ENCODE data around the gene FETUB. TPM values are rescaled to one million over a fixed set of nuclear protein-coding genes. Genes with fewer than 3 reads are reported as not detected.

Gene FETUB
- total RNA-seq, 2 experiments from 2014 or later, result not detected

- Mint-ChIP-seq H3K27me3 (peaks cover 22% of the 10 kb centered on the region), H3K27ac (no peak overlapping the region), H3K9me3 (no peaks in the 10 kb centered on the region), H3K4me3 (peak overlapping the region; percentile 6), H3K36me3 (no peaks in the 10 kb centered on the region), H3K4me1 (ENCODE audit: low read depth) (peaks cover 20% of the 10 kb centered on the region)
- ChIA-PET CTCF (interaction anchor here (0.6 to 6.3 kb wide), 53 partner anchors 10 to 1131 kb away, joined by 3 to 159 read pairs (median 5); partner anchors contain the start of genes DNAJB11, EIF4A2, RPL39L and TBCCD1), POLR2A (interaction anchor here (1.5 to 2.1 kb wide), 2 partner anchors 45 to 158 kb away, joined by 4 to 12 read pairs; partner anchors contain the start of gene DNAJB11)
- intact Hi-C loops (cut with micrococcal nuclease), result loop anchor here (1.0 to 10.0 kb wide), 3 partner anchors 169 to 358 kb away; no protein-coding TSS in a partner anchor
- DNase-seq, result peak; percentile 86
Measured at GRCh38 chr3:186614597-186615483, 25.4 kb upstream of the FETUB start.

GRCh38 chr3:186616299-186616617 lies 23.9 kb upstream of the FETUB start:
- Mint-ChIP-seq H3K9me3 (no peaks in the 10 kb centered on the region), H3K36me3 (no peaks in the 10 kb centered on the region), H3K4me3 (no peak overlapping the region), H3K4me1 (ENCODE audit: low read depth) (peaks cover 20% of the 10 kb centered on the region), H3K27me3 (peaks cover 22% of the 10 kb centered on the region), H3K27ac (peak overlapping the region; percentile 70)
- ChIA-PET POLR2A (interaction anchor here (1.0 to 2.6 kb wide), 3 partner anchors 28 to 168 kb away, joined by 3 to 22 read pairs (median 4); partner anchors contain the start of gene EIF4A2), CTCF (interaction anchor here (0.6 to 6.3 kb wide), 57 partner anchors 8 to 1085 kb away, joined by 3 to 159 read pairs (median 6); partner anchors contain the start of genes DNAJB11, EIF4A2, RPL39L and TBCCD1)
- intact Hi-C loops (cut with micrococcal nuclease), result loop anchor here (2.0 to 10.0 kb wide), 6 partner anchors 25 to 639 kb away; partner anchors contain the start of gene DNAJB11
- DNase-seq, result no peak

- Mint-ChIP-seq H3K9me3 (no peaks in the 10 kb centered on the region), H3K4me1 (ENCODE audit: low read depth) (peaks cover 20% of the 10 kb centered on the region), H3K36me3 (no peaks in the 10 kb centered on the region), H3K4me3 (peak overlapping the region; percentile 62), H3K27me3 (peaks cover 24% of the 10 kb centered on the region), H3K27ac (peak overlapping the region; percentile 70)
- ChIA-PET CTCF (interaction anchor here (0.6 to 6.3 kb wide), 76 partner anchors 9 to 1062 kb away, joined by 3 to 159 read pairs (median 4); partner anchors contain the start of genes DNAJB11, EIF4A2, RPL39L and TBCCD1), POLR2A (interaction anchor here (0.6 to 2.6 kb wide), 9 partner anchors 15 to 679 kb away, joined by 3 to 22 read pairs (median 3); partner anchors contain the start of genes EIF4A2 and TRA2B)
- peak; percentile 95 for DNase-seq
- intact Hi-C loops (cut with micrococcal nuclease), result loop anchor here (1.0 to 10.0 kb wide), 8 partner anchors 26 to 640 kb away; partner anchors contain the start of gene DNAJB11
Measured at GRCh38 chr3:186617036-186617946, 22.9 kb upstream of the FETUB start.

- Mint-ChIP-seq H3K4me3 (no peak overlapping the region), H3K27me3 (peaks cover 30% of the 10 kb centered on the region), H3K9me3 (no peaks in the 10 kb centered on the region), H3K27ac (no peak overlapping the region), H3K36me3 (no peaks in the 10 kb centered on the region), H3K4me1 (ENCODE audit: low read depth) (peaks cover 20% of the 10 kb centered on the region)
- POLR2A ChIA-PET, result interaction anchor here (2.6 kb wide), 1 partner anchor 165 kb away, joined by 22 read pairs; the partner anchor contains the start of gene EIF4A2
- DNase-seq, result no peak
- CTCF ChIA-PET, result interaction anchor here (0.5 to 6.3 kb wide), 10 partner anchors 10 to 675 kb away, joined by 3 to 159 read pairs (median 15); partner anchors contain the start of genes DNAJB11 and TBCCD1
- intact Hi-C loops (cut with micrococcal nuclease), result loop anchor here (5.0 to 10.0 kb wide), 2 partner anchors 204 to 361 kb away; no protein-coding TSS in a partner anchor
Measured at GRCh38 chr3:186618318-186618938, 21.8 kb upstream of the FETUB start.

GRCh38 chr3:186619787-186620212 lies 20.4 kb upstream of the FETUB start:
- H3K4me3 Mint-ChIP-seq, result no peak overlapping the region
- H3K27ac Mint-ChIP-seq, result no peak overlapping the region
- intact Hi-C loops (cut with micrococcal nuclease), result loop anchor here (5.0 to 10.0 kb wide), 2 partner anchors 205 to 362 kb away; no protein-coding TSS in a partner anchor
- no peaks in the 10 kb centered on the region for H3K36me3 Mint-ChIP-seq
- peaks cover 26% of the 10 kb centered on the region for H3K27me3 Mint-ChIP-seq
- peaks cover 14% of the 10 kb centered on the region for H3K4me1 Mint-ChIP-seq (ENCODE audit: low read depth)
- no peak for DNase-seq
- ChIA-PET CTCF (no interaction called here), POLR2A (no interaction called here)
- H3K9me3 Mint-ChIP-seq, result no peaks in the 10 kb centered on the region

GRCh38 chr3:186620213-186621092 lies 19.7 kb upstream of the FETUB start:
- no peak overlapping the region for H3K4me3 Mint-ChIP-seq
- intact Hi-C loops (cut with micrococcal nuclease), result no loop called here
- POLR2A ChIA-PET, result no interaction called here
- H3K36me3 Mint-ChIP-seq, result no peaks in the 10 kb centered on the region
- no peak overlapping the region for H3K27ac Mint-ChIP-seq
- CTCF ChIA-PET, result no interaction called here
- peaks cover 24% of the 10 kb centered on the region for H3K27me3 Mint-ChIP-seq
- peaks cover 12% of the 10 kb centered on the region for H3K4me1 Mint-ChIP-seq (ENCODE audit: low read depth)
- no peak for DNase-seq
- H3K9me3 Mint-ChIP-seq, result no peaks in the 10 kb centered on the region

- Mint-ChIP-seq H3K27ac (no peak overlapping the region), H3K36me3 (no peaks in the 10 kb centered on the region), H3K27me3 (peaks cover 24% of the 10 kb centered on the region), H3K4me1 (ENCODE audit: low read depth) (peaks cover 2% of the 10 kb centered on the region), H3K9me3 (no peaks in the 10 kb centered on the region), H3K4me3 (no peak overlapping the region)
- DNase-seq, result no peak
- POLR2A ChIA-PET, result no interaction called here
- CTCF ChIA-PET, result interaction anchor here (5.1 kb wide), 1 partner anchor 8 kb away, joined by 49 read pairs; the partner anchor contains the start of gene AHSG
- intact Hi-C loops (cut with micrococcal nuclease), result no loop called here
Measured at GRCh38 chr3:186621894-186622650, 18.1 kb upstream of the FETUB start.

- Mint-ChIP-seq H3K4me1 (ENCODE audit: low read depth) (no peaks in the 10 kb centered on the region), H3K4me3 (no peak overlapping the region), H3K27me3 (peaks cover 18% of the 10 kb centered on the region), H3K27ac (no peak overlapping the region), H3K36me3 (no peaks in the 10 kb centered on the region), H3K9me3 (no peaks in the 10 kb centered on the region)
- no peak for DNase-seq
- ChIA-PET POLR2A (no interaction called here), CTCF (interaction anchor here (5.1 kb wide), 1 partner anchor 8 kb away, joined by 49 read pairs; the partner anchor contains the start of gene AHSG)
- intact Hi-C loops (cut with micrococcal nuclease), result no loop called here
Measured at GRCh38 chr3:186622651-186623310, 17.4 kb upstream of the FETUB start.

- Mint-ChIP-seq H3K36me3 (no peaks in the 10 kb centered on the region), H3K9me3 (no peaks in the 10 kb centered on the region), H3K4me3 (no peak overlapping the region), H3K27ac (no peak overlapping the region), H3K4me1 (ENCODE audit: low read depth) (no peaks in the 10 kb centered on the region), H3K27me3 (peaks cover 8% of the 10 kb centered on the region)
- ChIA-PET POLR2A (no interaction called here), CTCF (interaction anchor here (2.8 to 5.1 kb wide), 2 partner anchors 8 to 10 kb away, joined by 18 to 49 read pairs; partner anchors contain the start of gene AHSG)
- no peak for DNase-seq
- intact Hi-C loops (cut with micrococcal nuclease), result no loop called here
Measured at GRCh38 chr3:186624598-186624997, 15.6 kb upstream of the FETUB start.

All from activated CD4-positive, alpha-beta memory T cell treated with anti-CD3 and anti-CD28 coated beads for 36 hours (primary cell).